Measurements from ENCODE around the gene PURA. TPM values are rescaled to one million over a fixed set of nuclear protein-coding genes. Genes with fewer than 3 reads are reported as not detected.

The PURA gene
- total RNA-seq, 1 donor from 2014 or later = 13.5 TPM

DNA sequence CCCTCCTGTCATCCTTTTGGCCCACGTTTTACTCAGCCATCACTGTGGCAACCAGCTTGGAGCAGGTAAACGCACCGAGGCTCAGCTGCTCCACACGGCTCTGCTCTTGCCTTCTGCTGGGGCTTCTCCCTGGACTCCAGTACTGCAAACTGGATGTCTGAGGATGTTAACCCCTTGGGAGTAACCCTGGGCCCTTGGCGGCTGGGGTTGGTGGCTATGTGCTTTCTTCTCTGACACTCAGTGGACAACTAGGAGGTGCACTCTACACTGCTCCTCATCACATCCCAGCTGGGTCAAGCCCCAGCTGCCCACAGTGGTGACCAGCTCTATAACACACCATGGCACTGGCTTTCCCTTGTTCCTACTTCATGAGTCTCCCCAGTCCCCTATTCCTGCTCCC, 48.9 kb downstream of the PURA start:
- no peak for DNase-seq

DNA sequence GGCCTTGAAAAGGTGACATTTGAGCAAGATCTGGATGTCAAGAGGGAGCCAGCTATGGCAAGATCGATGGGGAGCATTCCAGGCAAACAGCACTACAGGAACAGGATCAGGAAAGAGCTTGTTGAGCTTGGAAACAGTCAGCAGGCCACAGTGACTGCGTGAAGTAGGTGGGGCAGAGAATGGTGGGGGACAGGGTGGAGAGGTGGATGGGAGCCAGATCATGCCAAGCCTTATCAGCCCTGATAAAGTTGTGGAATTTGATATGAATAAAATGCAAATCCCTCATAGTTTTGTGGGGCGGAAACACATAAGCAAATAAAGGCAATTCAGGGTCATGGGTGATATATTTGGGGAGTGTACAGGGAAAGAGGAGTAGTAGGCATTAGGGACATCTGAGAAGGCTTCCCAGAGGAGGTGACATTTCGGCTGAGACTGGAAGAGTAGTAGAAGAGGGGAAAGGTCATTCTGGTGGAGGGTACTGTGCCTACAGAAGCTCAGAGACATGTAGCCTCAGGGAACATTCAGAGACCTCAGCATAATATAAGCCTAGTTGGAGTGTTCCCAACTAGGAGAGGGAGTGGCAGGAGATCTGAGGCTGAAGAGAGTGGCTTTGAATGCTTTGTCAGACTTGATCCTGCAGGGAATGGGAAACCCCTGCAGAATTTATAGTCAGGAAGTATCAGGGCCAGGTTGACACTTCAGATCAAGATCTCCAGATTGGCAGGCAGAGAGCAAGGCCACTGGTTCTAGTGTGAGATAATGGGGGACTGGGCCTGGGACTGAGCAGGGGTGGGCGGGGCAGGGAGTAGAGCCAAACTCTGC, 51.4 kb downstream of the PURA start:
- DNase-seq = no peak

DNA sequence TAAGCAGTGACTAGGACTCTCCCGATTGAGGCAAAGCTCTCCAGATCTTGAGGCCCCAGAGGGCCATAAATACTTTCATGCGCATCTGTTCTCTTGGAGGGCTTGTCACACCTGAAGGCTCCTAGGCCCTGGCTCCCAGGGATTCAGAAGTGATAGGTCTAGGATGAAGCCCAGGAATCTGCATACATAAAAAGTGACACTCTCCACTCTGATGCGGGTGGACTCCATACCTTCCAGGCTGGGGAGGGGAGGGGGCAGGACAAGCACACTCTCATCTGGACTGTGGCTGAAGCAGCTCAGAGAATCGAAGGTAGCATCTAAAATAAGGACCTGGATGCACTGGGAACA, 52.0 kb downstream of the PURA start:
- DNase-seq = no peak

GRCh38 chr5:140166911-140167310, 53.0 kb downstream of the PURA start:
- no peak for DNase-seq

DNA sequence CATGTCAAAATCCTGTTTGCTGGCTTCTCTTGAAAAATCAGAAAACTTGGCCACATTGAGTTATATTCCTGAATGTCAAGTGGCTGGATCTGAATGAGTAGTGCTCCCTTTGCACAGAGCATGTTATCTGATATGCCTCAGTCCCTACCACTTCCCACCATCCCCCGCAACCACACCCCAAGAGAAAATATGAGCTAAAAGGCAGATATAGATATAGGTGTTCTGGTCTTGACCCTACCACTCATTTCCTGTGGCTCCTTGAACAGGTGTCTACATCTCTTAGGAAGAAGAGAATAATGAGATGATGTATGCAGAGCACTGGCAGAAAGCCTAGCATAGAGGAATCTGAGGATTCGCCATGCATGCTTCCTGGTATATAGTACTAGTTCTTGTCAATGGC, 54.5 kb downstream of the PURA start:
- DNase-seq = no peak

- DNase-seq = no peak
Measured at GRCh38 chr5:140169410-140169809, 55.5 kb downstream of the PURA start.

- no peak for DNase-seq
Measured at GRCh38 chr5:140172483-140172882, 58.6 kb downstream of the PURA start.

DNA sequence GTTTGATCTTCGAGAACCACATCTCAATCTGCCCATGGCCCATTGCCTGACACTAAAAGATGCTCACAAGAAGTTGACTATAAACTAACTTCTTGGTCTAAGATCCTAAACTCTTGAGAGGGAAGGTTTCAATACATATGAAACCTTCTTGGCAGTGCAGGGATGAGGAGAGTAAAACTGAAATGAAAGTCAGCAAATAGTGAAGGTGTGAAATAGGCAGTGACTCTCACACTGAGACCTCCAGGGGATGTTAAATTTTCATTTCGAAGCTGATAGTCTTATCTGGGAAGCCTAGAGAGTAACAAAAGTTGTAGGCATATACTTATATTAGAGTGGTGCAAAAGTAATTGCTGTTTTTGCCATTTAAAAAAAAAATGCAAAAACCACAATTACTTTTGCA, 60.1 kb downstream of the PURA start:
- no peak for DNase-seq

DNA sequence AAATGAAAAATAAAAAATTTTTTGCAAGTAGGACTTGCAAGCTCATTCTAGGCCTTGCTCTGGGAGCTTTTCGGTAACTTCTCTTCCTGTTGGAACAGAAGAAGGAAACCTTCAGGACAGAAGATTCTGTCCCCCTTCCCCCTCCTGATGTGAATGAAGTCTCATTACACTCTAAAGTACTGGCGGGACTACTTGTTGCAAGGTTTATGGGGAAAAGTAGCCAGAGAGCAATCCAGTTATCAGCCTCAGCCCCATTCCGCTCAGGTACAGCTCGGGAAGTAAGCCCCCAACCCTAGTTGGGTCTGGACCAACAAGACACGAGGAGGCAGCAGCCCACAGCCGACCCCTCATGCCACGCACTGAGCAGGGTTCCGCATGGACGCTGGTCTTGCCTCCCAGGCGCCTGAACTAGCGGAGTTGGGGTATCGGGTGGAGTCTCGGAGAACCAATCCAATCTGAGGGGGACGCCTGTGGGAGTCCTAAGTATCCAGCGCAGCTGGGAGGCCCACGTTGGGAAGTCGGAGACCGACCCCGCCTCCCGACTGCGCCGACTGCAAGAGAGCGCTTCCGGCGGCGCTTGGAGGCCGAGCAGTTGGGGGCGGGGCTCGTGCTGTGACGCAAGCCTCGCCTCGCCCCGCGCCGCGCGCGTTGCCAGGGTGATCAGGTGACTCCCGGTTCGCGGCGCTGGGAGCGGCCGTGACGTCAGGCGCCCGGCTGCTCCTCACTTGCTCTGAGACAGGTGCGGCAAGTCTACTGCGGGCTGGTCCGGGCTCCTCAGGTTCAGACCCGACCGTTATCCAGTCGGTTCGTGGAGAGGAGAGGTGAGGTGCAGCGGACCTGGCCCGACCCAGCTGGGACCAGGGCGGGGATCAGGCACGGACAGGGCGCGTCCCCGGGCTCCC, 60.8 kb downstream of the PURA start, which contains the start of gene CYSTM1:
CYSTM1 (plus strand) TSS at position 724 of the 902 bp plus-strand sequence. CDS start 19,278 bp downstream, outside the sequence.
- peak; percentile 95 for DNase-seq

Other genes starting within 250 kb of the PURA start
- 0.99 TPM for gene NRG2, start 70.8 kb upstream of the PURA start, total RNA-seq
- gene IGIP, start 11.8 kb downstream of the PURA start, total RNA-seq = 10.9 TPM
- gene CYSTM1, start 61.1 kb downstream of the PURA start, total RNA-seq = 13.0 TPM
- gene PFDN1, start 189.0 kb downstream of the PURA start, total RNA-seq = 28.7 TPM
- 16.7 TPM for gene HBEGF, start 232.5 kb downstream of the PURA start, total RNA-seq
- gene SLC4A9, start 246.1 kb downstream of the PURA start, total RNA-seq = not detected

Data from skin of body (tissue), 2 donors.